GM06990 (cell line): ENCODE results near the gene DGKE.

Source experiments
- DNase-seq: peaks from one replicate; pipeline ENCODE4 v3.0.0-alpha.2; 2011; ENCODE audit not compliant: insufficient read length; ENCODE audit errors: extremely low read depth
- H3K27me3 ChIP-seq: replicated peaks from 2 replicates; pipeline ENCODE4 v1.6.0; 2011; ENCODE audit warnings: low read length; ENCODE audit not compliant: control insufficient read depth, insufficient read depth
- H3K36me3 ChIP-seq: 2 replicates; pipeline ENCODE4 v1.5.1; 2011; ENCODE audit warnings: low read length; ENCODE audit not compliant: control insufficient read depth, insufficient read depth
- H3K4me3 ChIP-seq: replicated peaks from 2 replicates; pipeline ENCODE4 v1.5.1; 2011; ENCODE audit warnings: low read depth, mild to moderate bottlenecking, control low read depth, low read length
- TF ChIP-seq, protein P1 (sequence below): IDR thresholded peaks from 2 replicates; pipeline ENCODE4 v1.5.1; 2011; ENCODE audit warnings: low read length, control low read depth, mild to moderate bottlenecking, inconsistent platforms; ENCODE audit not compliant: insufficient read depth, poor library complexity, severe bottlenecking

Gene DGKE

DNA sequence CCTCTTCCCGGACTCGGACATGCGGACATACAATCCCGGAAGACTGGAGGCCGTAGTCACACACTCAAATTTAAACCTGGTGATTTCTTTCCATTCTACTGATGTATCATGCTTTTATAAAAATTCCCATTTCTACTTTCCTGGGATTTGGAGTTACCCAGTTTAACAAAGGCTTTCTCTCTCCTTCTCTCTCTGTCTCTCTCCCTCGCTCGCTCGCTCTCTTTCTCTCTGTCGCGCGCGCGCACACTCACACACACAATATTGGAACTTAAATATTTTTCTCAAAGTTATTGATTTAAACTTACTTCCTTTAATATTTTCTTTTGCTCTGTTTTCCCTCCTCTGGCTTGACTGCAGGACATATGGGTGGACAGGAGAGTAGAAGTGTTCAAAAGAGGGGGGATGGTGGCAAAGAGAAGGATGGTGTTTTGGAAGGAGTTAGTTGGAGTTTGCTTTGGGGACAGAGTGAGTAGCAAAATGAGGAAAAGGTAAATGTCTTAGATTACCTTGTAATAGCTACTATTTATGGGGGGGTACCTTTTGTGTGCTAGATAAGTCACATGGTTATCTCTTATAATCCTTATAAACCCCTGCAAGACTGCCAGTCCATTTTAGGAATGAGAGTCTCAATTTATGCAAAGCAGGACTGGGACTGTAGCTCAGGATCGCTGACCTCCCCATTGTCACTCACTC is 80.8 kb downstream of the DGKE start:
- H3K4me3 ChIP-seq = peak overlapping the region; percentile 96
- no peaks in the 10 kb centered on the region for H3K27me3 ChIP-seq
- no peak for DNase-seq
- TF ChIP-seq, protein P1, sequence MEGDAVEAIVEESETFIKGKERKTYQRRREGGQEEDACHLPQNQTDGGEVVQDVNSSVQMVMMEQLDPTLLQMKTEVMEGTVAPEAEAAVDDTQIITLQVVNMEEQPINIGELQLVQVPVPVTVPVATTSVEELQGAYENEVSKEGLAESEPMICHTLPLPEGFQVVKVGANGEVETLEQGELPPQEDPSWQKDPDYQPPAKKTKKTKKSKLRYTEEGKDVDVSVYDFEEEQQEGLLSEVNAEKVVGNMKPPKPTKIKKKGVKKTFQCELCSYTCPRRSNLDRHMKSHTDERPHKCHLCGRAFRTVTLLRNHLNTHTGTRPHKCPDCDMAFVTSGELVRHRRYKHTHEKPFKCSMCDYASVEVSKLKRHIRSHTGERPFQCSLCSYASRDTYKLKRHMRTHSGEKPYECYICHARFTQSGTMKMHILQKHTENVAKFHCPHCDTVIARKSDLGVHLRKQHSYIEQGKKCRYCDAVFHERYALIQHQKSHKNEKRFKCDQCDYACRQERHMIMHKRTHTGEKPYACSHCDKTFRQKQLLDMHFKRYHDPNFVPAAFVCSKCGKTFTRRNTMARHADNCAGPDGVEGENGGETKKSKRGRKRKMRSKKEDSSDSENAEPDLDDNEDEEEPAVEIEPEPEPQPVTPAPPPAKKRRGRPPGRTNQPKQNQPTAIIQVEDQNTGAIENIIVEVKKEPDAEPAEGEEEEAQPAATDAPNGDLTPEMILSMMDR = no peak
- peaks cover 3% of the 10 kb centered on the region; the same call in 1 of the 2 replicates for H3K36me3 ChIP-seq

DNA sequence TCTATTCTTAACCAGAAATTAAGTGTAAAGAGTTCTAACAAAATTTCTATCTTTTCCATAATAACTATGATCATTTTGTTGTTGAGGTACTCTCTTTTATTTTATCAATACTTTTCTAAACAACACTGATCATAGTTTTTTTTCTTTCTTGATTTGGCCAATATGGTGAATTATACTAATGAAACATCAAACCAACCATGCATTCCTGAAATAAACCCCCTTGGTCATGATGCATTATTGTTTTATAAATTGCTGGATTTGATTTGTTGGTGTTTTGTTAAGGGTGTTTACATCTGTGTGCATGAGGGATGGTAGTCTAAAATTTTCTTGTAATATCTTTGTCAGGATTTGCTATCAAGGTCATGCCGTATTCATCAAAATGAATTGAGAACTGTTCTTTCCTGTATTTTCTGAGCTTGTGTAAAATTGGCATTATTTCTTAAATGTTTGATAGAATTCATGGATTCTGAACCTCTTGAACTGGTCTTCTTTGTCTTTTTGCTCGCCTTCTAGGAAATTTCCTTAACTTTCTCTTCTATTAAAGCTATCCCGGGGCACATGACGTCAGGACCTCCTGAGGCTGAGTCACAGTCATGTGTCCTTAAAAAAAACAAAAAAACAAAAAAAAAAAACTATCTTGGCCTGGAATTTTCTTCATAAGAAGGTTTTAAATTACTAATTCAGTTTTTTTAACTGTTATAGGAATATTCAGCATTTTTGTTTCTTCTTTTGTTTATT is 83.8 kb downstream of the DGKE start:
- no peaks in the 10 kb centered on the region for H3K36me3 ChIP-seq
- no peak overlapping the region for H3K4me3 ChIP-seq
- no peaks in the 10 kb centered on the region for H3K27me3 ChIP-seq
- DNase-seq = no peak
- TF ChIP-seq, protein P1 = no peak

DNA sequence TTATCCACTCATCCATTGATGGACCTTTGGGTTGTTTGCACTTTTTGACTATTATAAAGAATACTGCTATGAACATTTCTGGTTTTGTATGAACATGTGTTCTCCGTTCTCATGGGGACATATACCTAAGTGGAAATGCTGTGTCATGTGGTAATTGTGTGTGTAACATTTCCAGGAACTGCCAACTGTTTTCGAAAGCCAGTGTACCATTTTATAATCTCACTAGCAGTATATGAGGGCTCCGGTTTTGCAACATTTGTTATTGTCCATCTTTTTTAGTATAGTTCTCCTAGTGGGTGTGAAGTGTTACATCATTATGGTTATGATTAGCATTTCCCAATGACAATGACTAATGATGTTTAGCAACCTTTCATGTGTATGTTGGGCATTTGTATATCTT is 85.0 kb downstream of the DGKE start:
- no peak for DNase-seq
- Histone ChIP-seq H3K27me3 (no peaks in the 10 kb centered on the region), H3K36me3 (no peaks in the 10 kb centered on the region), H3K4me3 (no peak overlapping the region)
- TF ChIP-seq, protein P1 = no peak
